Astrocyte (in vitro differentiated cells and primary cell): ENCODE measurements around the gene COL27A1. TPM values are rescaled to one million over a fixed set of nuclear protein-coding genes. Genes with fewer than 3 reads are reported as not detected.

Experiments
- DNase-seq: peaks from one replicate; pipeline ENCODE4 v3.0.0-alpha.2; 2010; ENCODE audit warnings: low read depth
- FAIRE-seq: peaks from 2 replicates; lab custom pipeline; 2011; peaks lifted over from hg19 to GRCh38; lab: Jason Lieb, UNC
- H2AFZ ChIP-seq: 2 replicates; pipeline ENCODE4 v1.6.0; 2012; ENCODE audit warnings: low read depth, low read length, inconsistent platforms
- H3K27ac ChIP-seq: 2 replicates; pipeline ENCODE4 v1.5.1; 2011; ENCODE audit warnings: low read depth, low read length, inconsistent platforms
- H3K27me3 ChIP-seq: 2 replicates; pipeline ENCODE4 v1.6.0; 2011; ENCODE audit warnings: low read length, inconsistent platforms; ENCODE audit not compliant: insufficient read depth
- H3K36me3 ChIP-seq: 2 replicates; pipeline ENCODE4 v1.5.1; 2011; ENCODE audit warnings: low read length, inconsistent platforms; ENCODE audit not compliant: insufficient read depth
- H3K4me1 ChIP-seq: 2 replicates; pipeline ENCODE4 v1.5.1; 2011; ENCODE audit warnings: low read length, inconsistent platforms; ENCODE audit not compliant: insufficient read depth
- H3K4me2 ChIP-seq: 2 replicates; pipeline ENCODE4 v1.6.0; 2012; ENCODE audit warnings: low read length, inconsistent platforms
- H3K4me3 ChIP-seq: 2 replicates; pipeline ENCODE4 v1.5.1; 2011; ENCODE audit warnings: low read depth, mild to moderate bottlenecking, low read length, inconsistent platforms; ENCODE audit not compliant: insufficient read depth
- H3K79me2 ChIP-seq: 2 replicates; pipeline ENCODE4 v1.6.0; 2012; ENCODE audit warnings: mild to moderate bottlenecking, low read length, inconsistent platforms; ENCODE audit not compliant: insufficient read depth
- H3K9ac ChIP-seq: 2 replicates; pipeline ENCODE4 v1.6.0; 2012; ENCODE audit warnings: mild to moderate bottlenecking, low read length, inconsistent platforms
- H3K9me3 ChIP-seq: 2 replicates; pipeline ENCODE4 v1.5.1; 2012; ENCODE audit warnings: low read depth, mild to moderate bottlenecking, low read length, inconsistent platforms; ENCODE audit not compliant: insufficient read depth
- H4K20me1 ChIP-seq: 2 replicates; pipeline ENCODE4 v1.6.0; 2012; ENCODE audit warnings: low read length, inconsistent platforms; ENCODE audit not compliant: insufficient read depth
- H3K27ac Mint-ChIP-seq: one replicate; pipeline ENCODE4 v1.8.0; 2021; ENCODE audit warnings: mild to moderate bottlenecking, mixed read lengths; ENCODE audit not compliant: unreplicated experiment
- H3K27me3 Mint-ChIP-seq: one replicate; pipeline ENCODE4 v1.8.0; 2021; ENCODE audit warnings: low read depth, mixed read lengths; ENCODE audit not compliant: unreplicated experiment
- H3K36me3 Mint-ChIP-seq: one replicate; pipeline ENCODE4 v1.8.0; 2021; ENCODE audit warnings: low read depth, mixed read lengths; ENCODE audit not compliant: unreplicated experiment
- H3K4me1 Mint-ChIP-seq: one replicate; pipeline ENCODE4 v1.8.0; 2021; ENCODE audit warnings: low read depth, mixed read lengths; ENCODE audit not compliant: unreplicated experiment
- H3K4me3 Mint-ChIP-seq: one replicate; pipeline ENCODE4 v1.8.0; 2021; ENCODE audit warnings: mild to moderate bottlenecking, moderate library complexity, mixed read lengths; ENCODE audit not compliant: unreplicated experiment
- H3K9me3 Mint-ChIP-seq: one replicate; pipeline ENCODE4 v1.8.0; 2021; ENCODE audit warnings: mild to moderate bottlenecking, mixed read lengths; ENCODE audit not compliant: unreplicated experiment
- CTCF ChIP-seq: IDR thresholded peaks from 2 replicates; pipeline ENCODE4 v1.5.1; 2011; ENCODE audit warnings: low read depth, mild to moderate bottlenecking, inconsistent platforms, low read length, moderate library complexity; ENCODE audit not compliant: insufficient read depth
- EZH2 ChIP-seq: IDR thresholded peaks from 2 replicates; pipeline ENCODE4 v1.6.1; 2012; ENCODE audit warnings: mild to moderate bottlenecking, low read length, inconsistent platforms; ENCODE audit not compliant: insufficient read depth
- total RNA-seq: library from RNA; stranded (reverse); gene quantifications from 2 replicates; pipeline ENCODE4 v1.2.1, GENCODE V29; 2021

Gene COL27A1
- total RNA-seq, 1 donor from 2014 or later, result 31.2 TPM

- H3K4me1 Mint-ChIP-seq, result peaks cover 32% of the 10 kb centered on the region
- no peaks in the 10 kb centered on the region for H3K27me3 Mint-ChIP-seq
- peaks cover 13% of the 10 kb centered on the region for H3K36me3 Mint-ChIP-seq
- Histone ChIP-seq H3K27ac (no peak overlapping the region), H3K79me2 (no peaks in the 10 kb centered on the region), H3K27me3 (no peaks in the 10 kb centered on the region), H3K9ac (no peak overlapping the region), H3K4me3 (no peak overlapping the region), H3K36me3 (peaks cover 6% of the 10 kb centered on the region), H4K20me1 (no peaks in the 10 kb centered on the region), H2AFZ (no peak overlapping the region), H3K4me2 (no peak overlapping the region), H3K9me3 (no peaks in the 10 kb centered on the region), H3K4me1 (peaks cover 37% of the 10 kb centered on the region)
- no peak for DNase-seq
- no peak for FAIRE-seq
- peak overlapping the region; percentile 95 for H3K27ac Mint-ChIP-seq
- no peak for TF ChIP-seq EZH2
- no peaks in the 10 kb centered on the region for H3K9me3 Mint-ChIP-seq
- no peak overlapping the region for H3K4me3 Mint-ChIP-seq
These were observed 120.1 kb downstream of the COL27A1 start for GRCh38 chr9:114275246-114276004.

GRCh38 chr9:114276908-114277821 lies 121.8 kb downstream of the COL27A1 start:
- no peak for TF ChIP-seq CTCF
- TF ChIP-seq EZH2, result no peak
- no peaks in the 10 kb centered on the region for H3K9me3 ChIP-seq
- no peaks in the 10 kb centered on the region for H4K20me1 ChIP-seq
- H3K4me3 ChIP-seq, result no peak overlapping the region
- no peaks in the 10 kb centered on the region for H3K9me3 Mint-ChIP-seq
- peak overlapping the region; percentile 89 for H3K27ac ChIP-seq
- peak overlapping the region; percentile 62 for H3K4me2 ChIP-seq
- peaks cover 48% of the 10 kb centered on the region for H3K4me1 ChIP-seq
- peaks cover 39% of the 10 kb centered on the region for H3K4me1 Mint-ChIP-seq
- peaks cover 16% of the 10 kb centered on the region for H3K36me3 Mint-ChIP-seq
- H3K36me3 ChIP-seq, result peaks cover 6% of the 10 kb centered on the region
- H3K27me3 ChIP-seq, result no peaks in the 10 kb centered on the region
- no peaks in the 10 kb centered on the region for H3K79me2 ChIP-seq
- peak; percentile 98 for DNase-seq
- no peak overlapping the region for H2AFZ ChIP-seq
- H3K4me3 Mint-ChIP-seq, result peak overlapping the region; percentile 70
- H3K27ac Mint-ChIP-seq, result peak overlapping the region; percentile 95
- no peaks in the 10 kb centered on the region for H3K27me3 Mint-ChIP-seq
- FAIRE-seq, result peak; percentile 99
- peak overlapping the region; percentile 73 for H3K9ac ChIP-seq

- no peaks in the 10 kb centered on the region for H3K27me3 ChIP-seq
- no peak for TF ChIP-seq CTCF
- H3K9me3 ChIP-seq, result no peaks in the 10 kb centered on the region
- no peaks in the 10 kb centered on the region for H3K27me3 Mint-ChIP-seq
- FAIRE-seq (no peak), DNase-seq (no peak)
- no peaks in the 10 kb centered on the region for H3K79me2 ChIP-seq
- peaks cover 59% of the 10 kb centered on the region for H3K4me1 ChIP-seq
- H3K36me3 Mint-ChIP-seq, result peaks cover 14% of the 10 kb centered on the region
- H2AFZ ChIP-seq, result no peak overlapping the region
- no peak overlapping the region for H3K4me3 Mint-ChIP-seq
- H4K20me1 ChIP-seq, result no peaks in the 10 kb centered on the region
- no peaks in the 10 kb centered on the region for H3K9me3 Mint-ChIP-seq
- peaks cover 6% of the 10 kb centered on the region for H3K36me3 ChIP-seq
- H3K27ac ChIP-seq, result peak overlapping the region; percentile 89
- peaks cover 47% of the 10 kb centered on the region for H3K4me1 Mint-ChIP-seq
- peak overlapping the region; percentile 45 for H3K9ac ChIP-seq
- peak overlapping the region; percentile 95 for H3K27ac Mint-ChIP-seq
- no peak overlapping the region for H3K4me3 ChIP-seq
- H3K4me2 ChIP-seq, result peak overlapping the region; percentile 45
These were observed 123.0 kb downstream of the COL27A1 start for GRCh38 chr9:114278356-114278755.
